GM21717 (cell line): ENCODE measurements around the gene C17orf100.

Source experiments
- ATAC-seq: cut with Tn5 transposase; IDR thresholded peaks from one replicate; pipeline ENCODE4 v1.9.1; 2021; ENCODE audit warnings: mild to moderate bottlenecking, moderate library complexity; ENCODE audit not compliant: unreplicated experiment

The C17orf100 gene

GRCh38 chr17:6651354-6651918 lies at the start of gene C17orf100, which contains the start of gene MED31:
Gene C17orf100 (plus strand): TSS chr17:6651762. CDS start chr17:6651914, 152 bp downstream.
Gene MED31 (minus strand): TSS chr17:6651605. CDS start chr17:6651528, 77 bp downstream.
- peak; percentile 81 for ATAC-seq

DNA sequence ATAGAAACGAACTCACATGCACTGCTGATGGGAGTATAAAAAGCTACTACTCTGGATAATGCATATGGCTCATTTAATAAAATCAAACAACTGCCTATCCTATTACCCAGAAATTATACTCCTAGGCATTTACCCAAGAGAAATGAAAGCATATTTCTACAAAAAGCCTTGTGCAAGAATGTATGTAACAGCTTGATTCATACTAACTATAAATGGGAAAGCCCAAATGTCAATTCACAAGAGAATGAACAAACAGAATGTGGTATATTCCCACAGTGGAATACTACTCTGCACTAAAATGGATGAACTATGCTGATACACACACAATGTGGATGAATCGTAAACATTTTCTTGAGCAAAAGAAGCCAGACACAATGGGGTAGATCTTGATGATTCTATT lies 49.4 kb upstream of the C17orf100 start:
- no peak for ATAC-seq

DNA sequence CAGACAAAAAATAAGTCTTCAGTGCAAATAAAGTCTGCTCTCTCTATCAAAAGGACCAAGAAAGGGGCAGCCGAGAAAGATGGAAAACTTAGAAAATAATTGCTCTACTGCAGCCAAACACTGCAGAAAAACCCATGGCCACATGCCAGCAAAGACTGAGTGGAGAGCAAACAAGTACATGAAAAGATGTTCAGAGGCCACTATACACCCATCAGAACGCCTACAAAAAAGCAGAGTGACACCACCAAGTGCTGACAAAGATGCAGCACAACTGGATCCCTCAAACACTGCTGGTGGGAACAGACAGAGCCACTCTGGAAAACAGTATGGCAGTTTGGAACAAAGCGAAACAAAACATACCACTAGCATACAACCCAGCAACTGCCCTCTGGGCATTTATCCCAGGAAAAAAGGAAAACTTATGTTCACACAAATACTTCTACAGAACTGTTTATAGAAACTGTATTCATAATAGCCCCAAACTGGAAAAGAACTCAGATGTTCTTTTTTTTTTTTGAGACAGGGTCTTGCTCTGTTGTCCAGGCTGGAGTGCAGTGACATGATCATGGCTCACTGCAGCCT lies 47.7 kb upstream of the C17orf100 start:
- no peak for ATAC-seq

DNA sequence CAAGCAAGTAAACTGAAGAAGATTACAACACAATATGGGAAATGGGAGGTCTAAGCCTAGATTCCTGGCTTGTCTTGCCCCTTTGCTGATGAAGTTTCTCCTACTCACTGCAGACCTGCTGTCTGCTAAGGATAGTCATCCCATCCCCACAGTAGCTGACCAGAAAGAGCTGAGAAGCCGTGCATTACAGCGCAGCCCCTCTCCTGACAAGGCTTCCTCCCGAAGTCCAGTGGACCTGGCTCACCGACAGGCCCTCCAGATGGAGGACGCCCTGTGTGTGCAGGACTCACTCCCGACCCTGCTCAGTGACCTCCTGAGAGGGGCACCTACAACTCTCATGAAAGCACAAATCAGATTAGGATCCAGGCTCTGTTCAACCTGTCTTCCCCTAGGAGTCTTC lies 46.4 kb upstream of the C17orf100 start:
- no peak for ATAC-seq

- no peak for ATAC-seq
These were observed 43.2 kb upstream of the C17orf100 start for GRCh38 chr17:6608321-6608720.

GRCh38 chr17:6610011-6610410 lies 41.6 kb upstream of the C17orf100 start:
- ATAC-seq: no peak

- no peak for ATAC-seq
These were observed 40.3 kb upstream of the C17orf100 start for GRCh38 chr17:6611231-6611630.

- no peak for ATAC-seq
These were observed 27.6 kb upstream of the C17orf100 start for GRCh38 chr17:6623941-6624340.

DNA sequence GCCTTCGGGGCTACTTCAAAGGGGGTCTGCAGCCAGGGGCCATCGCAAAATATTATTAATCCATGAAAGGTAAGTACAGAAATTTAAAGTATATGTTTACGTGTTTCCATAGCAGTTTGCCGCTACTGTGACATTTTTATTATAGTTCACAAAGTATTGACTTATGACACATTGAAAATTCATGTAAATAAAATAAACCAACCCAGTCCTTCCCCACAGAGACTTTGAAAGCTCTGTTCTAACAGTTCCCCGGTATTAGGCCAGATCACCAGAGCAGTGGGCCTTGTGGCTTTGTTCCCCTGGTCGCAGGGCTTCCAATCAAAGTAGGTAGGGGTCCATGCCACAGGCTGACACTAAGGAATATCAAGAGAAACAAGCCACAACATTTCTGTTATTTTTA lies 24.9 kb upstream of the C17orf100 start:
- no peak for ATAC-seq

DNA sequence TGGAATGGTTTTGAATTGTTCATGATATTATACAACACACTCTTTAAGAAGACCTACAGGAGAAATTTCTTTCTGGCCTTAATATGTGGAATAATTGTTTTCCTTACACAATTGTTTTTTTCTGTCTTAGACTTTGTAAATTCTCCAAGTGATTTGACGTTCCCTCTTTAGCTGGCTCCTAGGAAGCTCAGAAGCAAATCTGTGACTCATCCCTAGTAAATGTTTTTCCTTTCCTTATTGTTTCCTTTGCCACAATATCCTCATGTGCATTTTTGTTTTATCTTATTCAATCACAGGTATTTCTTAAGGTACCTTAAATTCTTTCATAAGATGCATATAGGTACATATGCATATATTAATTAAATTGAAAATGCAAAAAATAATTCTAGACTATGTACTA lies 24.5 kb upstream of the C17orf100 start:
- ATAC-seq: no peak

GRCh38 chr17:6630390-6630789 lies 21.2 kb upstream of the C17orf100 start:
- ATAC-seq: no peak

- ATAC-seq: no peak
These were observed 19.0 kb upstream of the C17orf100 start for GRCh38 chr17:6632530-6632929.

GRCh38 chr17:6633263-6633662 lies 18.3 kb upstream of the C17orf100 start:
- ATAC-seq: no peak

GRCh38 chr17:6636105-6636504 lies 15.5 kb upstream of the C17orf100 start:
- no peak for ATAC-seq

- ATAC-seq: no peak
These were observed 14.7 kb upstream of the C17orf100 start for GRCh38 chr17:6636616-6637457.

- no peak for ATAC-seq
These were observed 14.1 kb upstream of the C17orf100 start for GRCh38 chr17:6637458-6637840.

DNA sequence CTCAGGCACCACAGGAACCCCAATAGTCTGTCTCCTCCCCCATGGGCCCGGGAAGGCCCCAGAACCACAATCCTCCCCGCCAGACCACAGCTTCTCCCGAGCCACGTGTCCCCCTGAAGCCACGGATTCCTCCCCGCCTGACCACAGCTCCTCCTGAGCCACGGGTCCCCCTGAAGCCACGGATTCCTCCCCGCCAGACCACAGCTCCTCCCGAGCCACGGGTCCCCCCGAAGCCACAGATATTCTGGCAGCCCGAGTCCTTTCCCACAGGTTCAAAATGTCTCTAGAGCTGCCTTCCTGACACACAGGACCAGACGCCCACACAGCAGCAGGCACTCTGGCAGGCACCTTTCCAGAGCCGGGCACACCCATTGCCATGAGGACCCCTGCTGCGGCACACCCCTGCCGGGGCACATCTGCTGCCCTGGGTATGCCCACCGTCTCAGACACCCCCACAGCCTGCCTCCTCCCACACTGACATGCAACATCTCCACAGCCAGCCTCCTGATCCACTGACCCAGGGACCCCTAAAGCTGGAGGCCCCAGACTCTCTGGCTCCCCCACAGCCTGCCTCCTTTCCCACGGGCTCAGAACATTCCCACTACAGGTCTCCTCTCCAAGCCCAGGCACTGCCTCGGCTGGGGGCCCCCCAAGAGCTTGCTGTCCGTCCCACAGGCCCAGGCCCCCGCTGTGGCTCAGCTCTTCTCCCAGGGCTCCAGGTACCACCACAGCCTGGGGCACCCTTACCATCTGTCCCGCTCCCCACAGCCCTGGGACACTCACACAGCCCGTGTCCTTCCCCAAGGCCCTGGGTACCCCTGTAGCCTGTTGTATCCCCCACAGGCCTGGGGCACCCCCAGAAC lies 13.3 kb upstream of the C17orf100 start:
- no peak for ATAC-seq

GRCh38 chr17:6639014-6639585 lies 12.5 kb upstream of the C17orf100 start:
- no peak for ATAC-seq

- ATAC-seq: no peak
These were observed 11.7 kb upstream of the C17orf100 start for GRCh38 chr17:6639586-6640535.
